AML-193 (cell line): Measurements from ENCODE around the gene PXT1.
"Not testable (repeated sequence)": the region's sequence is repeated elsewhere in the genome, so short reads cannot be mapped to it uniquely, and the experiment has no call there.

Experiments used
- DNase-seq, 2 experiments: peaks; one replicate each; lab custom pipeline; 2025; lab: John Stamatoyannopoulos, UW

PXT1 gene

DNA sequence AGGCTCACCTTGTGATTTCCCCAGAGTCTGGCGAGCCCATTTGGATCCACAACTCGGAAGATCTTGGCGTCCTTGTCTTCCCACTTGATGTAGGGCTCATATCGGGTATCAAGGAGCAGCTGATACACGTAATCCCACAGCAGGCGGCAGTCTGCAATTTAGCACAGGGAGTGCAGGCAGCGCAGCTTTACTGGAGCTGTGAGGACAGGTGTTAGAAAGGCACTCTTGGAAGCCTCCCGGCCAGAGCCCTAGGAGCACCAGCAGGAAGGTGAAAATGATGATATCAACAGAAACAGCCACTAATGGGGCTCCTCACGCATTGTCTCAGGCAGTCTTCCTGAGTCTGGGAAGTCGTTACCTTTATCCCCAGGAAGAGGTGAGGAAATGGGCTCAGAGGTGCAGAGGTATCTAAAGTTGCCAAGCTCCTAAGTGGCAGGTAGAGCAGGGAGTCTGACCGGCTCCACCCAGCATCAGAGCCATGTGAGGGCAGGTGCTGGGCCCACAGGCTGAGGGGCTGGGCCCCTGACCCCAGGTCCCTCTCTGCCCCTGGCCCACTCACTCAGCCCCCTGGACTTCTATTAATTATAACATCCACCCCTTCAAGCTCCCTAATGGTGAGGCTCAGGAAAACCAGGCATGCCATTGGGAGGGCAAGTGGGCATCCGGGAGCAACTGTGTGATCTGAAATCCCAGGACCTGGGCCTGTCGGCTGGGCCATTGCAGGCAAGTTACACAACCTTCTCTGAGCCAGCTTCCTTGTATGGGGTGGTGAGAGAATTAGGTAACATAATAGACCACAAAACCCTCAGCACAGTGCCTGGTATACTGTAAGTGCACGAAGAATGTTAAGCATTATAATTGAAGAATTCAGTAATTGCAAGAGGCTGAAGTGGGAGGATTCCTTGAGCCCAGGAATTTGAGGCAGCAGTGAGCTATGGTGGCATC lies 73.5 kb downstream of the PXT1 start:
- DNase-seq: peak; percentile 99

DNA sequence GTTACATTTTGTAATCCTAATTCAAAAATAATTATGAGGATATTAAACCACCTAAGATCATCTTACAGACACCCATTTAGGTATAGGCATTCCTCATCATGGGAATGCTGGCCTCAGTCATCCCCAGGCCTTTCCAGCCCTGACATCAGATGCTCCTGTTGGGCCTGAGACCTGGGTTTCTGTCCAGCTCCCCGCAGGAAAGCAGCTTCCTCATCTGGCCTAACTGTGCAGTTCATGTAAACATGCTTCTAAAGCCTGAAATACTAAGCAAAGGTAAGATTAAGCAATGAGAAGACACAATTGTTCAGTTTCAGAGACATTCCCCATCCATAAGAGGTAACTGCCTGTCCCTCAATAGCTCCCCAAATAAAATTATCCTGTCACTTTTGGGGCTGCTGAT lies 74.2 kb downstream of the PXT1 start:
- DNase-seq: peak; percentile 50 to 61

DNA sequence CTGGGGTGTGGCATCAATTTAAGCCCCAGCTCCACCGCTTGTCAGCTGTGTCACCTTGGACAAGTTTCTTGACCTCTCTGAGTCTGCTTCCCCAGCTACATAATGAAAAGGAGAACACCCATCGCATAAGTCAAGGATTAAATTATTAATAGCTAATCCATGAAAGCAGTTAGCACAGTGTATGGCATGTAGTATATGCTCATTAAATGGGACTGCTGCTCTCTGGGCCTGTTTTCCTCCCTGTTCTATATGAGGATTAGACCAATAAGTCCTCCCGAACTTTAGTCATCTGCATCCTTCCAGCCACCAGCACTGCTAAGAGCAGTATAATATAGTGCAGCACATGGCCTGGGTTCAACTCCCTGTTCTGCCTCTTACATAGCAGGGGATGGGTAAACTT lies 74.9 kb downstream of the PXT1 start:
- DNase-seq: no peak

DNA sequence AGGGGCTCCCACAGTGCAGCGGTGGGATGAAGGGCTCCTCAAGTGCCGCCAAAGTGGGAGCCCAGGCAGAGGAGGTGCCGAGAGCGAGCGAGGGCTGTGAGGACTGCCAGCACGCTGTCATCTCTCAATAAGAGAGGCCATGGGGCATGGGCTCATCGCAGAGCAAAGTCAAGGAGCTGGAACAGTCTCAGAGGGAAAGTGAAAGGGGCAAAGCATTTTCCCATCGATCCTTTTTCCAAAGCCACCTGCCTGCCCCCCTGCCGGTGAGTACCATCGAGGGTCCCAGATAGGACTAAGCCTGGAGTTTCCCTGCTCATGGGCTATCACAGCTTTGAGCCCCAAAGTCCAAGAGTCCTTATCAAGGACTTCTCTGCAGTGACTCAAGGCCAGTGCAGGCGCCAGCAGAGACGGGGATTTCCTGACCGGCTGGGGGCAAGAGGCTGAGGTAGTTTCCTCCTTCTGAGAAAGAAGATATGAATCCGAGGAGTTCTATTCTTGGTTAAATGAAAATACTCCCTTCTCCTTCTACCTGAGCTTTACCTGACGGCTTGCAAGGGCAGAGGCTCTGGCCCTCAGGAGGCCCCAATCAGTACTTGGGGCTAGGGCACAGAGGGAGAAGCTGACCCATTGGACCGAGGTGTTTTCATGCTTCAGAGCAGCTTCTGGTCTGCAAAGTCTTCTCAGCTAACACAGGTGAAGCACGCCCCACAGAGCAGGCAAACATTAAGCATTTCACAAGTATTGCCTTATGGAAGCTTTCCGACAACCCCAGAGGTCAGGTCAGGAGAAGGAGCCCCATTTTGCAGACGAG lies 77.8 kb downstream of the PXT1 start:
- no peak for DNase-seq

DNA sequence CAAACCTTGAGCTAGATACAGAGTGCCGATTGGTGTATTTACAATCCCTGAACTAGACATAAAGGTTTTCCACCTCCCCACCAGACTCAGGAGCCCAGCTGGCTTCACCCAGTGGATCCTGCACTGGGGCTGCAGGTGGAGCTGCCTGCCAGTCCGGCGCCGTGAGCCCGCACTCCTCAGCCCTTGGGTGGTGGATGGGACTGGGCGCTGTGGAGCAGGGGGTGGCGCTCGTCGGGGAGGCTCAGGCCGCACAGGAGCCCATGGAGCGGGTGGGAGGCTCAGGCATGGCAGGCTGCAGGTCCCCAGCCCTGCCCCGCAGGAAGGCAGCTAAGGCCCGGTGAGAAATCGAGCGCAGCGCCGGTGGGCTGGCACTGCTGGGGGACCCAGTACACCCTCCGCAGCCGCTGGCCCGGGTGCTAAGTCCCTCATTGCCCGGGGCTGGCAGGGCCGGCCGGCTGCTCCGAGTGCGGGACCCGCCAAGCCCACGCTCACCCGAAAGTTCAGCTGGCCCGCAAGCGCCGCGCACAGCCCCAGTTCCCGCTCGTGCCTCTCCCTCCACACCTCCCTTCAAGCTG lies 78.5 kb downstream of the PXT1 start:
- DNase-seq: not testable (repeated sequence)

DNA sequence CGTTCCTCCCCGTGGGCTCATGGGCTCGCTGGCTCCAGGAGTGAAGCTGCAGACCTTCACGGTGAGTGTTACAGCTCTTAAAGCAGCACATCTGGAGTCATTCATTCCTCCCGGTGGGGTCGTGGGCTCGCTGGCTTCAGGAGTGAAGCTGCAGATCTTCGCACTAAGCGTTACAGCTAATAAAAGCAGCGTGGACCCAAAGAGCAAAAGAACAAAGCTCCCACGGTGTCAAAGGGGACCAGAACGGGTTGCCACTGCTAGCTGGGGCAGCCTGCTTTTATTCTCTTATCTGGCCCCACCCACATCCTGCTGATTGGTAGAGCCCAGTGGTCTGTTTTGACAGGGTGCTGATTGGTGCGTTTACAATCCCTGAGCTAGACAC lies 79.3 kb downstream of the PXT1 start:
- not testable (repeated sequence) for DNase-seq

DNA sequence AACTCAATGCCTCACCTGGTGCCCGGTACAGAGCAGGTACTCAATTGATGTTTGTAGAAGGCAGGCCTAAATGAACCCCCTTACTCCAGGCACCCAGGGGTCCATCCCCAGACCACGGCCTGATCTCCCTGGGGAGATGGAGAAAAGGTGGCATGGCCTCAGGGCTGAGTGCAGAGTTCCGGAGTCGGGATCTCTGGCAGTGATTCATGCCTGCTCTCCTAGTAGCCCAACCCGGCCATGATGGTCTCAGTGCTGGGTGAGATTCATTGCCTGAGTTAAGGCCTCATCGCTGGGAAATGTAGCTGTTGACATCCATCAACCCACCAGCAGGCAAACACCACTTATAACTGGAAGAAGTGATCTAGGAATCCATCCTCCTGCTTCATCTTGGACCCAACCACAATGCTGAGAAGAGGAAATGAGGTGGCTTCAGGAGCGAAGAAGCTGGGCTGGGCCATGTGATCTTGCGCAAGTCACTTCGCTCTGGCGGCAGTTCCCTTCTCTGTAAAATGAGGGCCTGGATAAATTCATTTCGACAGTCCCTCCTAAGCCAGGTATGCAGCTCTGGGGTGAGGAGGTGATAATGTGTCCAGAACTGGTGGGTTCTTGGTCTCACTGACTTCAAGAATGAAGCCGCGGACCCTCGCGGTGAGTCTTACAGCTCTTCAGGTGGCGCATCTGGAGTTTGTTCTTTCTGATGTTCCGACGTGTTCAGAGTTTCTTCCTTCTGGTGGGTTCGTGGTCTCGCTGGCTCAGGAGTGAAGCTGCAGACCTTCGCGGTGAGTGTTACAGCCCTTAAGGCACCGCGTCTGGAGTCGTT lies 79.9 kb downstream of the PXT1 start:
- DNase-seq: peak; percentile 39 to 49

DNA sequence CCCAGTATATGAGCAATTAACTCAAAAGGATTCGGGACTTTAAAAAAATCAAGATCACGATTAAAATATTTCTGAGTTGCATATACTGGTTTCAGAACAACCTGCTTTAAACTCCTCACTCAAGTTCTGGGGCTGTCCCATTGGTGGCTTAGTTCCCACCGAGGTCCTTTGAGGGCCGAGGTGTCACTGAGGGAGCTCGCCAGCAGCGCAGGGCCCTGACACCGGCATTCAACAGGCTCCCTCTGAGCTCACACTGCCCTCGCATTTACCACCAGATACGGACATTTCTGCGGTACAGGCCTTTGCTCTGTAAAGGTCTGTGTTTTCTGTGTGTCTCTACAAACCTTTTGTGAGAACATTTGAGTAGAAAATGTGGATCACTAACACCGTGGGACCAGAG lies 81.6 kb downstream of the PXT1 start:
- no peak for DNase-seq

DNA sequence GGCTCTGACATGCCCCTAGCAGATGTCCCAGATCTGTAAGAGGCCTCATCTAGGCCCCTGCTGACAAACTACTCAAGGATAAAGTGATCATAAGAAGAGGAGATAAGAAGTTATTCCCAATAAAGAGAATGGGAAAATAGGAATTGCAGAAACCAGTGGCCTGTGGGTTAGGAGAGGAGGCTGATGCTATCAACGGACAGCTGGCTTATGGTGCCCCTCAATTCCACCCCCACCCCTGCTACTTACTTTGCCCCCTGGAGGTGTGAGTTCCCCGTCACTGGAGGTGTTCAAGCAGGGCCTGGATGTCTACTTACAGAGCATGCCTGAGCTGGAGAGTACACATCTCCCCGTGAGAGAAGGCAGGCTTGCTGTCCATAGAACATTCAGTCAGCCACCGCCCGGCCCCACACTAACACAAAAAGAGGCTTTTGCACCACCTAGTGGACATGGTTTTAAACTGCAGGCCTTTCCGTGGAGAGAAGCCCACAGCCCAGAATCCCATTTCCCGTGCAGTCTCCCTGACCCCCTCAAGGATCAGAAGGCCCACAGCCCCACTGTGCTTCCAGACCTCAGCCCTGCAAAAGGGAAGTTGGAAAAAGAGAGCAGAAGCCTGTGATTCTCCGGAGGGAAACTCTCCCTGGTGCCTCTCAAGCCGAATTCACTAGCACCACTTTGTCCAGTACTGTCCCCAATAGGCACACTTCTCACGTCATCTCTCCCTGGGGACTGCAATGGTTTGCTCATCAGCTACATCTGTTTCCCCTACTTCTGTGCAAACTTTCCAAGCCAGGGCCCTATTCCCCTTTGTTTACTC lies 82.2 kb downstream of the PXT1 start:
- DNase-seq: peak; percentile 75 to 87

DNA sequence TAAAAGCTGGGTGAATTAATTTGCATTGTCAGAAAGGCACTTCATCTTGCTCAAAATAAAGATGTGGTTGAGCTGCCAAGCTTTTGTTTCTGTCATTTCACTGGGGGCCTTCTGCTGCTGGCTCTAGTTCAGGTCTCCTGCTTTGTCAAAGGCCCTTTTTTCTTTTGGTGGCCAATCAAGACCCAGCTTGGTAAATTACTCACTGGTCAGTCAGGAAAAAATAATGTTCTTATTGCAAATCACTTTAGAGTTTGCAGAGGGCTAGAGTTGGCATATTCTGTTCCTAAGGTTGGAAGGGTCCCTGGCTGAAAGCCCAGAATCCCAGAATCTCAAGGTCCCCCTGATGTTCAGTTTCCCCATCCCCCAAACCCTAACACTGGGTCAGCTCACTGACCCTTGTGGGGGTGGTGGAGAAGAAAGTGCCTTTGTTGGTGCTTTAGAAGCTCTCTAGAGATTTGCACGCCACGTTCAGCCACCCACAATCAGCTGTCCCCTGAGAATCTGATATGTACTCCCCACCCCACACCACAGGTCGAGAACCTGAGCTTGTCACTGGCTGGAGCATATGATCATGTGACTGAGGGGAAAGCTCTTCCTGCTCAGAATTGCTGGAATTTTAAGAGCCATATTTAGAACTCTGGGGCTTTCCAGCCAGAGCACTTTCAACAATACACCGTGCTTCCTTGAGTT lies 84.3 kb downstream of the PXT1 start:
- DNase-seq: no peak

DNA sequence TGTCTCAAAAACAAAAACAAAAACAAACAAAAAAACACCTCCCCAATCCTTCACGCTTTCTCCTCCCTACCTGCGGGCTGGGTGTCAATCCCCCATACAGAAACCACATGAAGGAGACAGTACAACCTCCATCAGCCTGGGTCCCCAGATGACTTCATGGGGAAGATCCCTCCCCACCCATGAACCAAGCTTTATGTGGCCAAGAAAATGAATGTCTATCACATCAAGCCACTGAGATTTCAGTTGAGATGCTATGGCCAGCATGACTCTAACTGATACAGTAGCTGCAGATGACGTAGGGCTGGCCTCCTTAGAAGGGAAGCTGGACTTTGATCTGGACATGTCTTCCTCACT lies 84.8 kb downstream of the PXT1 start:
- DNase-seq: no peak

DNA sequence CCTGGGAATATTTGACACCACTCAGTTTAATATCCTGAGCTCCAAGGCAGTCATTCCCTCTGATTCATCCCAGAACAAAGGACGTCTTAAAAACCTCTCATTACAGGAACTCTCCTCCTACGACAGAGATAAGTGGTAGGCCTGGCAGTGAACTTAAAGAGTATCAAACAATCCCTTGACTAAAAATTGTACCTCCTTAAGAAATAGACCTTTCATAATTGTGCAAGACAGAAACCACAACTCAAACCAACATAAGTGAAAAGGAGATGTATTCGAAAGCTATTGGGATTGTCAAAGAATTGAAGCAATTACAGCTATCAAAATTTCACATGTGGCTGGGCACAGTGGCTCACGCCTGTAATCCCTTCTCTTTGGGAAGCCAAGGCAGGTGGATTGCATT lies 86.8 kb downstream of the PXT1 start:
- peak; percentile 89 to 90 for DNase-seq

DNA sequence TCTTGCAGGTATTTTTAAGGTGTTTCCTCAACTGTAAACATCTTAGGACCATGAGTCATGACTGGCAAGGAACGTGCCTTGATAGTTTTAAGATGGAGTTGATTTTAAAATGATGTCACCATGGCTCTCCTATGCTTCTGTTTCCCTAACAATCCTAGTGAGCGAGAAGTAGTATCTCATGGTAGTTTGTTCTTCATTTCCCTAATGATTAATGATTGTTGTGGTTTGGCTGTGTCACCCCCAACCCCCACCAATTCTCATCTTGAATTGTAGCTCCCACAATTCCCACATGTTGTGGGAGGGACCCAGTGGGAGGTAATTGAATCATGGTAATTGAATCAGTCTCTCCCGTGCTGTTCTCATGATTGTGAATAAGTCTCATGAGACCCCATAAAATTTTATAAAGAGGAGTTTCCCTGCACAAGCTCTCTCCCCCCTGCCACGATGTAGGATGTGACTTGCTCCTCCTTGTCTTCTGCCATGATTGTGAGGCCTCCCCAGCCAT lies 89.2 kb downstream of the PXT1 start:
- DNase-seq: no peak

DNA sequence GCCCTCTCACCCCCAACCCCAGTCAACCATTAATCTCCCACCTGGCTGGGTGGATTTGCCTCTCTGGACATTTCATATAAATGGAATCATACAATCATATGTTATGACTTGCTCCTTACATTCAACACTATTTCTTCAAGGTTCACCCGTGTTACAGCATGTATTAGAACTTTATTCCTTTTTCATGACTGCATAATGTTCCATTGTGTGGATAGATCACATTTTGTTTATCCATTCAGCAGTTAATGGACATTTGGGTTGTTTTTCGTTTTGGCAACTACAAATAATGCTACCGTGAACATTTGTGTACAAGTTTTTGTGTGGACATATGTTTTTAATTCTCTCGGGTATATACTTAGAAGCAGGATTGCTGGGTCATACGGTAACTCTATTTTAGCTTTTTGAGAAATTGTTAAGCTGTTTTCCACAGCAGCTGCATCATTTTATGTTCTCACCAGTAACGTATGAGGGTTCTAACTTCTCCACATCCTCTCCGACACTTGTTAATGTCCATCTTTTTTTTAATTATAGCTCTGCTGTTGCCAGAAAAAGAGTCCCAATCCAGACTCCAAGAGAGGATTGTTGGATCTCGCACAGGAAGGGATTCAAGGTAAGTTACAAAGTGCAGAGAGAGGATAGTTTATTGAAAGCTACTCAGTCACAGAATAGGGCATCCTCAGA lies 90.0 kb downstream of the PXT1 start:
- no peak for DNase-seq

DNA sequence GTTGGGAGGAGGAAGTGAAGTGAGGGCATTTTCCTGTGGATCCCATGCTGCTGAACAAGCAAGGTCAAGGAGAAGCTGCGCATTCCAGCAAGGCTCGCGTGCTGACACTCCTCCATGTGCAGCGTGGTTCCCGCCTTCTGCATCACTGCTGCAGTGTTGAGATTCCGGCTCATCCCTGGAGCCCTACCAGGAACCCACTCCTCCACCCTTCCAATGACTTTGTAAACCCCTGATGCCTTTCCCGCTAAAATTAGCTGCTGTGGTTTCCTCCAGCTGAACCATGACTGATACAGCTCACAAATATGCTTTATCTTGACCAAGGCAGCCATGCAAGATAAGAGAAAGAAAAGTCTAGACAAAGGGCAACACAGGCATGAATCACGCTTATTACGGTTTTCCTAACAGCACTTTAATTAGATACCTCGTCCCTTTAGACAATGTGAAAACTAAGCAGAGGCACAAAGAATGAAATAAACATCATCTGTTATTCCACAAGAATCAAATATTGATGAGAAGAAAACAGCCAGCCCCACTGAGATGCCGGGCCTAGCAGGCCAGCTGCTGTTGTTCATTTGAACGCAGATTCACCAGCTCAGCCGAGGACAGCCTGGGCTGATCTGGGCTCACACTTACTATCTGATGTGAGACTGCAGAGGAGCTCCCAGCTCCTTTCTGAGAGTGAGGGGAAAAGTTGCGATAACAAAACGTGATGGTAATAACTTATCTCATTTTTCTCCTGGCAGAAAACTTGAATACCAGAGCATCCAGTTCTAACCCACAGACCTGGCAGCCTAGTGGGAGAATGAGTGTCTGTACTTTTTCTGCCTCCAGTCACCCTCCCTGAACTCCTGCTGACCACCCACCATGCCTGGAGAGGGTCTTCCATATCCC lies 91.7 kb downstream of the PXT1 start:
- no peak for DNase-seq

DNA sequence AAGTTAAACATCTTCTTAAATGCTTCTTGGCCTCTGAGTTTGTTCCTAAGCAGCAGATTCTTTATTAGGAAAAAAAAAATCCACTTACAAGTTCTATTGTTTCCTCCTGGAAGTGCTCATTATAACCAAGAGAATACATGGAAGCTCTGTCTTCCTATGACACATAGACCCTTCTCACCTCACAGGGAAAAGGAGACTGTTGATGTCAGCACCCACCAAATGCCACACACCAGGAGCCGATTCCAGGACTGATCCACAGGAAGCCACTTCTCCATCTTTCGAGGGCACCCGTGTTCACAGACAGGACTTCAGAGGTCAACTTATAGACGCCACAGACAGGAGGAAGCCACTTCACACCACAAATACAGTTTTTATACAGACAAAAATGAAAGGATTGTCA lies 92.6 kb downstream of the PXT1 start:
- DNase-seq: no peak

DNA sequence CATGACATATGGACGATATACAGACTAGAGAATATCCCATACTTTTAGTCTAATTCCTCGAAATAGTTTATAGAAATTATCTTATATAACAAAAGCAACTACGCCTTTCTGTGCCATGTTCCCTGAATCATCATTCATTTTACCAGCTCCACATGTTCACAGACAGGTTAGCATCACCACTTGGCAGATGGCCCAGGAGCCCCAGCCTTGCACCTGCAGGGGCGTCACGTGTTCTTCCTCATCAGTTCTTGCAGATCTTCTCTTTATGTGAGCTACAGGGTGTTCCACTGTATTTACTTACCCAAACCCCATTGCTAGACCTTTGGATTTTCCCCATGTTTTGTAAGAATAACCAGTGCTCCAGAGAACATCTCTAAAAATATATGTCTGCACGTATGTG lies 93.4 kb downstream of the PXT1 start:
- no peak for DNase-seq

DNA sequence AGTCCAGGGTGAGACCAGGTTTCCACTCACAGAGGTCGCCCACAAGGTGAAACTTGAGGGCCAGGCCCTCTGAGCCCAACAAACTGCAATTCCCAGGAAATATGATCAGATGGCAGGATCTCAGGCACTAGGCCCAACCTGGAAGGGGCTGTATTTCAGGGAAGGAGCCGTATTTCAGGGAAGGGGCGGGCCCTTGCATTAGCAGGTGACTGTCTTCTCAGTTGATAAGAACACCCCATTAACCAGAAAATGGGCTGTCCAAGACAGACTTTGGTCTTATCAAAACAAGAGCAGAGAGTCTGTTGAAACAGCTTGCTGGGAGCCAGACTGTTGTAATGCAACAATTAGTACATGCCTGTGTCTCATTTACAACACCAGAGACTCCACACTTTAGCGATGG lies 95.0 kb downstream of the PXT1 start:
- DNase-seq: no peak
